H1 (cell line): ENCODE results near the gene DBNL.

Source experiments
- CBX8 ChIP-seq: fragments of 300-800, 300-1000 bp; sonication (generic); IDR thresholded peaks from 2 replicates; pipeline ENCODE4 v1.7.1; 2016; ENCODE audit warnings: low read depth, low read length, borderline replicate concordance
- EGR1 ChIP-seq: IDR thresholded peaks from 2 replicates; pipeline ENCODE4 v1.6.1; 2011; ENCODE audit warnings: low read depth, low read length, borderline replicate concordance
- EP300 ChIP-seq, 2 experiments: IDR thresholded peaks; 1 replicate in 1 of 2; 2 replicates in 1 of 2; pipeline ENCODE4 v1.6.1; 2011 to 2012; ENCODE audit warnings: low read depth in 2 of 2, low read length in 2 of 2, mild to moderate bottlenecking in 2 of 2, borderline replicate concordance in 1 of 2, inconsistent platforms in 1 of 2, moderate library complexity in 1 of 2
- EZH2 ChIP-seq: fragments of 200-600 bp; sonication (generic); IDR thresholded peaks from 2 replicates; pipeline ENCODE4 v1.7.1; 2012; ENCODE audit warnings: low read depth, mild to moderate bottlenecking, moderate library complexity, low read length, inconsistent platforms; ENCODE audit not compliant: severe bottlenecking
- FOSL1 ChIP-seq: IDR thresholded peaks from 2 replicates; pipeline ENCODE4 v1.6.1; 2011; ENCODE audit warnings: mild to moderate bottlenecking, low read depth, low read length, moderate library complexity; ENCODE audit not compliant: insufficient read depth
- NRF1 ChIP-seq: IDR thresholded peaks from 2 replicates; pipeline ENCODE4 v1.6.1; 2011; ENCODE audit warnings: mild to moderate bottlenecking, low read depth, low read length, improper control_type of control experiment
- PHF8 ChIP-seq: fragments of 200-600 bp; sonication (generic); conservative IDR thresholded peaks from 2 replicates; pipeline ENCODE4 v1.7.1; 2012; ENCODE audit warnings: low read depth, mild to moderate bottlenecking, inconsistent platforms, low read length, moderate library complexity
- POLR2A ChIP-seq, 2 experiments: IDR thresholded peaks; 1 replicate in 1 of 2; 2 replicates in 1 of 2; pipeline ENCODE4 v1.6.1; 2011; ENCODE audit warnings: low read depth in 2 of 2, low read length in 2 of 2, mild to moderate bottlenecking in 2 of 2; ENCODE audit errors: control extremely low read depth in 1 of 2
- POLR2AphosphoS5 ChIP-seq: IDR thresholded peaks from 2 replicates; pipeline ENCODE4 v1.6.1; 2011; ENCODE audit warnings: low read depth, low read length
- YY1 ChIP-seq: IDR thresholded peaks from 2 replicates; pipeline ENCODE4 v1.6.1; 2011; ENCODE audit warnings: low read depth, mild to moderate bottlenecking, low read length
- TF ChIP-seq, protein P1 (sequence below), 3 experiments: IDR thresholded peaks; 1 replicate in 2 of 3; 2 replicates in 1 of 3; pipeline versions ENCODE4 v1.5.1 to v1.6.1; 2011; ENCODE audit warnings: low read length in 3 of 3, mild to moderate bottlenecking in 3 of 3, inconsistent platforms in 2 of 3, low read depth in 1 of 3, moderate library complexity in 1 of 3; ENCODE audit not compliant: insufficient read depth in 1 of 3; ENCODE audit errors: control extremely low read depth in 1 of 3

DNA sequence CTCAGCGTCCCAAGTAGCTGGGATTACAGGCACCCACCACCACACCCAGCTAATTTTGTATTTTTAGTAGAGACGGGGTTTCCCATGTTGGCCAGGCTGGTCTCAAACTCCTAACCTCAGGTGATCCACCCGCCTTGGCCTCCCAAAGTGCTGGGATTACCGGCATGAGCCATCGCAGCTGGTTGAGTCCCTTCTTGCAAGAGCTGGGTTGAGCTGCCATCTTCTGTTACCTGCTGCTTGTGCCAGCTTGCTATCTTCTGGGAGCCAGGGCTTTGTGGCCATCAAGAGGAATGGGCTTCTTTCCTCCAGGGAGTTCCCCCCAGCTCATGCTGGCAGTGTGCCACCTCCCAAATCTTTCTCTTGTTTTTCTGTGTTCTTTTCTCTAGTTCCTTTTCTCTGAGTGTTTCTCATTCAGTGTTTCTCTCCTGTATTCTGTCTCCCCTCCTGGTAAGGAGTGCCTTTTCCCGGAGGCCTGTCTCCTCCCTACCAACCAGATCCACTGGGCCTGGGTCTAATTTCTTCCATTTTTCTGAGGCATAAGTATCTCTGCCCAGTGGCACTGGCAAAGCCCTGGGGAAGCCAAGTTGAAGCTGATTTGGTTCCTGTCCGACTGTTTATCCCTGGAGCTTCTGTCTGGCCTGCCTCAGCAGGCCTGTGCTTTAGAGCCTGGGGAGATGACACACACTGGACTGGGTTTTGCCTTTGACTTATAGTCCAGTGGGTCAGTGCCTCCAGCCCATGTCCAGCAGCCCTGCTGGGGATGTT lies 3.7 kb downstream of the DBNL start:
- TF ChIP-seq YY1 = no peak
- TF ChIP-seq EP300 (IDR thresholded peaks at IDR 0.05; ENCODE audit: borderline replicate concordance in 1 of 2, low read depth in 2 of 2, low read length in 2 of 2) = no peak
- no peak for TF ChIP-seq EZH2
- TF ChIP-seq POLR2AphosphoS5 = no peak
- no peak for TF ChIP-seq PHF8
- no peak for TF ChIP-seq NRF1
- TF ChIP-seq EGR1 = no peak
- no peak for TF ChIP-seq POLR2A (IDR thresholded peaks at IDR 0.05; ENCODE audit: control extremely low read depth in 1 of 2, low read depth in 2 of 2, low read length in 2 of 2)
- TF ChIP-seq FOSL1 = no peak
- TF ChIP-seq, protein P1, sequence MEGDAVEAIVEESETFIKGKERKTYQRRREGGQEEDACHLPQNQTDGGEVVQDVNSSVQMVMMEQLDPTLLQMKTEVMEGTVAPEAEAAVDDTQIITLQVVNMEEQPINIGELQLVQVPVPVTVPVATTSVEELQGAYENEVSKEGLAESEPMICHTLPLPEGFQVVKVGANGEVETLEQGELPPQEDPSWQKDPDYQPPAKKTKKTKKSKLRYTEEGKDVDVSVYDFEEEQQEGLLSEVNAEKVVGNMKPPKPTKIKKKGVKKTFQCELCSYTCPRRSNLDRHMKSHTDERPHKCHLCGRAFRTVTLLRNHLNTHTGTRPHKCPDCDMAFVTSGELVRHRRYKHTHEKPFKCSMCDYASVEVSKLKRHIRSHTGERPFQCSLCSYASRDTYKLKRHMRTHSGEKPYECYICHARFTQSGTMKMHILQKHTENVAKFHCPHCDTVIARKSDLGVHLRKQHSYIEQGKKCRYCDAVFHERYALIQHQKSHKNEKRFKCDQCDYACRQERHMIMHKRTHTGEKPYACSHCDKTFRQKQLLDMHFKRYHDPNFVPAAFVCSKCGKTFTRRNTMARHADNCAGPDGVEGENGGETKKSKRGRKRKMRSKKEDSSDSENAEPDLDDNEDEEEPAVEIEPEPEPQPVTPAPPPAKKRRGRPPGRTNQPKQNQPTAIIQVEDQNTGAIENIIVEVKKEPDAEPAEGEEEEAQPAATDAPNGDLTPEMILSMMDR (IDR thresholded peaks at IDR 0.05; ENCODE audit: control extremely low read depth in 1 of 3, insufficient read depth in 1 of 3, low read depth in 1 of 3, low read length in 3 of 3) = no peak
- TF ChIP-seq CBX8 = no peak
